LNCaP clone FGC (cell line): ENCODE results near the gene ATP1A2.
A peak's percentile ranks its signal among the peaks of the same experiment; 100 is the strongest.

Experiments used
- DNase-seq: peaks from one replicate; pipeline ENCODE4 v3.0.0-alpha.2; 2011; ENCODE audit warnings: low read depth
- H3K4me3 ChIP-seq: 2 replicates; pipeline ENCODE4 v1.5.1; 2011; ENCODE audit warnings: mild to moderate bottlenecking, low read depth, low read length, control low read depth
- TF ChIP-seq, protein P1 (sequence below): IDR thresholded peaks from 2 replicates; pipeline ENCODE4 v1.5.1; 2012; ENCODE audit warnings: mild to moderate bottlenecking; ENCODE audit not compliant: control insufficient read depth, insufficient read depth; ENCODE audit errors: extremely low read depth

Gene ATP1A2

DNA sequence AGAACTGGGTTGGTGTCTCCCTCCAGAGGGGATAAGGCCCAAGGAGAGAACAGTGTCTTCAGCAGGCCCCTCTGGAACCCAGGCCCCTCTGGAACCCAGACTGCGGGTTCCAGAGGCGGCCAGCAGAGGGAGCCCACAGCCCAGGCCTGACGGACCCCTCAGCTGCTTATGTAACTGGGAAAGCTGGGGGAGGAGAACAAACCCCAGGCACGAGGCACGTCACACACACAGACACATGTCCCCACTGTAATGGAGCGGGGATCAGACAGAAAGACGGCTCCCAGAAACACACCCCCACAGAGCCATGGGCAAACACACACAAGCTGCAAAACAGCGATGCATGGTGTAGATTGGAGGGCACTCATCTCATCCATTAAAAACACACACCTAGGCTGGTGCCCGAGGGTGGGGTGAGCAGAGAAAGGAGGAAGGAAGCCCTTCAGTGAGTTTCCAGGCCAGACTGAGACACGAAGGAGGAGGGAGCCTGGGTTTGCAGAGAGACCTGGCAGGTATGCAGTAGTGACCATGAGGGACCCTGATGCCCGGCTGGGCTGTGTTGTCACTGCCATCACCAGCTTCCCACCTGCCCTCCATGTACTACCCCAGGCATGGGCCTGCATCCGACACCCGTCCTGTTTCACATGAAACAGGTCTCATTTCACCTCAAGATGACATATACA, 14.4 kb upstream of the ATP1A2 start:
- H3K4me3 ChIP-seq = no peak overlapping the region
- TF ChIP-seq, protein P1, sequence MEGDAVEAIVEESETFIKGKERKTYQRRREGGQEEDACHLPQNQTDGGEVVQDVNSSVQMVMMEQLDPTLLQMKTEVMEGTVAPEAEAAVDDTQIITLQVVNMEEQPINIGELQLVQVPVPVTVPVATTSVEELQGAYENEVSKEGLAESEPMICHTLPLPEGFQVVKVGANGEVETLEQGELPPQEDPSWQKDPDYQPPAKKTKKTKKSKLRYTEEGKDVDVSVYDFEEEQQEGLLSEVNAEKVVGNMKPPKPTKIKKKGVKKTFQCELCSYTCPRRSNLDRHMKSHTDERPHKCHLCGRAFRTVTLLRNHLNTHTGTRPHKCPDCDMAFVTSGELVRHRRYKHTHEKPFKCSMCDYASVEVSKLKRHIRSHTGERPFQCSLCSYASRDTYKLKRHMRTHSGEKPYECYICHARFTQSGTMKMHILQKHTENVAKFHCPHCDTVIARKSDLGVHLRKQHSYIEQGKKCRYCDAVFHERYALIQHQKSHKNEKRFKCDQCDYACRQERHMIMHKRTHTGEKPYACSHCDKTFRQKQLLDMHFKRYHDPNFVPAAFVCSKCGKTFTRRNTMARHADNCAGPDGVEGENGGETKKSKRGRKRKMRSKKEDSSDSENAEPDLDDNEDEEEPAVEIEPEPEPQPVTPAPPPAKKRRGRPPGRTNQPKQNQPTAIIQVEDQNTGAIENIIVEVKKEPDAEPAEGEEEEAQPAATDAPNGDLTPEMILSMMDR = peak; percentile 87
- peak; percentile 52 for DNase-seq

- H3K4me3 ChIP-seq = no peak overlapping the region
- TF ChIP-seq, protein P1 = no peak
- no peak for DNase-seq
These were observed 13.6 kb upstream of the ATP1A2 start for GRCh38 chr1:160101717-160102522.

DNA sequence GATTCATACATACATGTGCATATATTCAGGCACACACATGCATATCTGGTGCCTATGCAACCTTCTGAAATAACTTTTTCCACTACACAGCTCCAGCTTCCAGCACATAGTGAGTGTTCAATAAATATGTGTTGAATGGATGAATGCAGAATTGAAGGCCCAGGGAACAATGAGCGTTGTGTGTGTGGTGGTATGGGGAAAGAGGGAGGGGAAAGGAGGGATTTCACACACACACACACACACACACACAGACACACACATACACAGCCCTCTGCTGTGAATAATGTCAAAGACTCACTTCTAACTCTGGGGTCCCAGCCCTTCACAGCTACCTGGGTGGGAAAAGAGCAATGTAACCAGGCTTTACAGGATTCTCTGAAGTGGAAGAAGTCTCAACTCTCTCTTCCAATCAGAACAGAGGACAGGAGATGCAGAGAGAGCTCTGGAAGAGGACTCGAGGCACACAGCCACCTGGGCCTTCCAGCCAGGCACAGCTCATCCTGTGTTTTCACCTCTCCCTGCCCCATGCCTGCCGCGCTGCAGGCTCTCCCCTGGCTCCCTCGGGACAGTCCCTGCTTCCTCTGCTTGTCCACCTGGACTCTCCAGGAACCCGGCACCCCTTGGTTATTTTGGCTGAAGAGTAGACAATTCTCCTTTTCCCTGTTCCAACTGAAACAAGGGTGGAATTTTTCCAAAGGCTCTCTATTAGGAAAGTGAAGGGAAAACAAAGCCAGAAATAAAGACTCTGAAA, 11.7 kb upstream of the ATP1A2 start:
- no peak overlapping the region for H3K4me3 ChIP-seq
- TF ChIP-seq, protein P1 = no peak
- DNase-seq = no peak

GRCh38 chr1:160104486-160104885, 11.1 kb upstream of the ATP1A2 start:
- no peak for DNase-seq
- TF ChIP-seq, protein P1 = no peak
- no peak overlapping the region for H3K4me3 ChIP-seq

DNA sequence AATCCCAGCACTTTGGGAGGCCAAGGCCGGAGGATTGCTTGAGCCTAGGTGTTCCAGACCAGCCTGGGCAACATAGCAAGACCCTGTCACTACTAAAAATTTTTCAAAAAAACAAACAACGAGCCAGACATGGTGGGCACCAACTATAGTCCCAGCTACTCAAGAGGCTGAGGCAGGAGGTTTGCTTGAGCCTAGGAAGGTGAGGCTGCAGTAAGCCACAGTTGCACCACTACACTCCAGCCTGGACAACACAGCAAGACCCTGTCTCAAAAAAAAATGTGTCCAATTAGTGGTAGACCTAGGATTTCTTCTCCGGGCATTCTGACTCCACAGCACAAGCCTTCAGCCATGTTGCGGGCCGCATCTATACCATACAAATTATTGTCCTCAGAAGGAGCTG, 10.4 kb upstream of the ATP1A2 start:
- TF ChIP-seq, protein P1 = no peak
- H3K4me3 ChIP-seq = no peak overlapping the region
- DNase-seq = no peak

- DNase-seq = no peak
- TF ChIP-seq, protein P1 = no peak
- H3K4me3 ChIP-seq = no peak overlapping the region
These were observed 8.0 kb upstream of the ATP1A2 start for GRCh38 chr1:160107512-160107911.
